ENCODE data around the gene HIF1AN.

DNA sequence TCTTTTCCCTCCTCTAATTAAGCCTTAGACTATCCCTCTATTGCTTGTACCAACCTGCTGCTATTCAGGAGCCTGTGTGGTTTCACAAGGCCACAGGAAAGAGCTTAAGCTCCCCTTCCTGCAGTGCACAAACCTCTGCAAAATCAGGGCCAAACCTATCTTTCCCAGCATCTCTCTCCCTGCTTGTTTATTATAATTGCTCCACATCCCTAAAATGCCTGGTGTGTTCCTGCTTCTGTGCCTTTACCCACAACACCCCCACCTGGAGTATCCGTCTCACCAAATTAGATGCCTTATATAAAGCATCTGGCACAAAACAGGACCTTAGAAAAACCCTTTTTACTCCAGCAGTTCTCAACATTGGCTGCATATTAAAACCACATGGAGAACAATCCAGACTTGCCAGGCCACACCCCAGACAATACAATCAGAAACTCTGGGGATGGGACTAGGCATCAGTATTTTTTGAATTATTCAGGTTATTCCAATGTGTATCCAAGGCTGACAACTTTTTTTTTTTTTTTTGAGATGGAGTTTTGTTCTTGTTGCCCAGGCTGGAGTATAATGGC lies 32.7 kb upstream of the HIF1AN start:
- no peak for TF ChIP-seq POLR2A (IDR thresholded peaks at IDR 0.05; ENCODE audit: low read depth, low read length)
- TF ChIP-seq POLR2AphosphoS5 (IDR thresholded peaks at IDR 0.05; ENCODE audit: low read depth, low read length), result no peak
- no peak for TF ChIP-seq TAF1 (IDR thresholded peaks at IDR 0.05; ENCODE audit: low read depth, low read length)
- TF ChIP-seq PAX5 (IDR thresholded peaks at IDR 0.05; ENCODE audit: insufficient read depth, low read length, severe bottlenecking), result no peak
- TF ChIP-seq SPI1 (IDR thresholded peaks at IDR 0.05; ENCODE audit: low read depth, low read length), result no peak

Measured in GM12891 (cell line).